HL-60 (cell line): Measurements from ENCODE around the gene TDRD1.

ENCODE experiments used
- DNase-seq, 2 experiments: peaks; one replicate each; pipeline ENCODE4 v3.0.0-alpha.2; 2010 to 2020; ENCODE audit warnings: low read depth in 1 of 2, low spot score in 1 of 2
- H3K27ac ChIP-seq: fragments of 250-450 bp; sonication (Bioruptor Pico); replicated peaks from 2 replicates; pipeline ENCODE4 v1.5.1; 2020; ENCODE audit warnings: mild to moderate bottlenecking, moderate library complexity
- H3K27me3 ChIP-seq: fragments of 250-450 bp; sonication (Bioruptor Pico); 2 replicates; pipeline ENCODE4 v1.5.1; 2021; ENCODE audit warnings: mild to moderate bottlenecking, moderate library complexity; ENCODE audit not compliant: insufficient read depth, poor library complexity, severe bottlenecking
- H3K4me3 ChIP-seq: replicated peaks from 2 replicates; pipeline ENCODE4 v1.5.1; 2011; ENCODE audit warnings: mild to moderate bottlenecking, control low read depth, low read length; ENCODE audit not compliant: insufficient read depth
- GABPA ChIP-seq: IDR thresholded peaks from 2 replicates; pipeline ENCODE4 v1.6.1; 2012; ENCODE audit warnings: low read depth
- POLR2AphosphoS5 ChIP-seq: IDR thresholded peaks from 2 replicates; pipeline ENCODE4 v1.6.1; 2012; ENCODE audit warnings: low read depth
- SPI1 ChIP-seq: IDR thresholded peaks from 2 replicates; pipeline ENCODE4 v1.6.1; 2012; ENCODE audit warnings: low read depth, mild to moderate bottlenecking, borderline replicate concordance
- TF ChIP-seq, protein P1 (sequence below): IDR thresholded peaks from one replicate; pipeline ENCODE4 v1.5.1; 2011; ENCODE audit warnings: low read length, control low read depth, inconsistent platforms; ENCODE audit not compliant: insufficient read depth
- TF ChIP-seq, protein P2 (sequence below): IDR thresholded peaks from 2 replicates; pipeline ENCODE4 v1.6.1; 2012; ENCODE audit warnings: low read depth; ENCODE audit not compliant: insufficient replicate concordance

TDRD1 gene

DNA sequence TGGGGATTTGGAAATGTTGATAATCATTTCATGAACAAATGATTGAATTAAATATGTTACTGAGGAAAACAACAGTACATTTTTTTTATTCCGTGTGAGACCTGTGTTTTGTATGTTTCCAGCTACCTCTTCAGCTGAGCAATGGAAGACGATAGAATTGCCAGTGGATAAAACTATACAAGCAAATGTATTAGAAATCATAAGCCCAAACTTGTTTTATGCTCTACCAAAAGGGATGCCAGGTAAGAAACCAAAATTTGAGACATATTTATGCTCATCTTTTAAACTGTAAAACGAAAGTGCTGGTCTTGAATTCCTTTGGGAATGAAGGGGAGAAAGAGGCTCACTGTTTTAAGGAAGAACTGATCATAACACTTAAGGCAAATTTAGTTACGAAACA, 42.1 kb downstream of the TDRD1 start:
- no peak overlapping the region for H3K27ac ChIP-seq
- TF ChIP-seq, protein P1, sequence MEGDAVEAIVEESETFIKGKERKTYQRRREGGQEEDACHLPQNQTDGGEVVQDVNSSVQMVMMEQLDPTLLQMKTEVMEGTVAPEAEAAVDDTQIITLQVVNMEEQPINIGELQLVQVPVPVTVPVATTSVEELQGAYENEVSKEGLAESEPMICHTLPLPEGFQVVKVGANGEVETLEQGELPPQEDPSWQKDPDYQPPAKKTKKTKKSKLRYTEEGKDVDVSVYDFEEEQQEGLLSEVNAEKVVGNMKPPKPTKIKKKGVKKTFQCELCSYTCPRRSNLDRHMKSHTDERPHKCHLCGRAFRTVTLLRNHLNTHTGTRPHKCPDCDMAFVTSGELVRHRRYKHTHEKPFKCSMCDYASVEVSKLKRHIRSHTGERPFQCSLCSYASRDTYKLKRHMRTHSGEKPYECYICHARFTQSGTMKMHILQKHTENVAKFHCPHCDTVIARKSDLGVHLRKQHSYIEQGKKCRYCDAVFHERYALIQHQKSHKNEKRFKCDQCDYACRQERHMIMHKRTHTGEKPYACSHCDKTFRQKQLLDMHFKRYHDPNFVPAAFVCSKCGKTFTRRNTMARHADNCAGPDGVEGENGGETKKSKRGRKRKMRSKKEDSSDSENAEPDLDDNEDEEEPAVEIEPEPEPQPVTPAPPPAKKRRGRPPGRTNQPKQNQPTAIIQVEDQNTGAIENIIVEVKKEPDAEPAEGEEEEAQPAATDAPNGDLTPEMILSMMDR, result no peak
- TF ChIP-seq GABPA (no peak), POLR2AphosphoS5 (no peak), SPI1 (no peak)
- TF ChIP-seq, protein P2, sequence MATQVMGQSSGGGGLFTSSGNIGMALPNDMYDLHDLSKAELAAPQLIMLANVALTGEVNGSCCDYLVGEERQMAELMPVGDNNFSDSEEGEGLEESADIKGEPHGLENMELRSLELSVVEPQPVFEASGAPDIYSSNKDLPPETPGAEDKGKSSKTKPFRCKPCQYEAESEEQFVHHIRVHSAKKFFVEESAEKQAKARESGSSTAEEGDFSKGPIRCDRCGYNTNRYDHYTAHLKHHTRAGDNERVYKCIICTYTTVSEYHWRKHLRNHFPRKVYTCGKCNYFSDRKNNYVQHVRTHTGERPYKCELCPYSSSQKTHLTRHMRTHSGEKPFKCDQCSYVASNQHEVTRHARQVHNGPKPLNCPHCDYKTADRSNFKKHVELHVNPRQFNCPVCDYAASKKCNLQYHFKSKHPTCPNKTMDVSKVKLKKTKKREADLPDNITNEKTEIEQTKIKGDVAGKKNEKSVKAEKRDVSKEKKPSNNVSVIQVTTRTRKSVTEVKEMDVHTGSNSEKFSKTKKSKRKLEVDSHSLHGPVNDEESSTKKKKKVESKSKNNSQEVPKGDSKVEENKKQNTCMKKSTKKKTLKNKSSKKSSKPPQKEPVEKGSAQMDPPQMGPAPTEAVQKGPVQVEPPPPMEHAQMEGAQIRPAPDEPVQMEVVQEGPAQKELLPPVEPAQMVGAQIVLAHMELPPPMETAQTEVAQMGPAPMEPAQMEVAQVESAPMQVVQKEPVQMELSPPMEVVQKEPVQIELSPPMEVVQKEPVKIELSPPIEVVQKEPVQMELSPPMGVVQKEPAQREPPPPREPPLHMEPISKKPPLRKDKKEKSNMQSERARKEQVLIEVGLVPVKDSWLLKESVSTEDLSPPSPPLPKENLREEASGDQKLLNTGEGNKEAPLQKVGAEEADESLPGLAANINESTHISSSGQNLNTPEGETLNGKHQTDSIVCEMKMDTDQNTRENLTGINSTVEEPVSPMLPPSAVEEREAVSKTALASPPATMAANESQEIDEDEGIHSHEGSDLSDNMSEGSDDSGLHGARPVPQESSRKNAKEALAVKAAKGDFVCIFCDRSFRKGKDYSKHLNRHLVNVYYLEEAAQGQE, result no peak

DNA sequence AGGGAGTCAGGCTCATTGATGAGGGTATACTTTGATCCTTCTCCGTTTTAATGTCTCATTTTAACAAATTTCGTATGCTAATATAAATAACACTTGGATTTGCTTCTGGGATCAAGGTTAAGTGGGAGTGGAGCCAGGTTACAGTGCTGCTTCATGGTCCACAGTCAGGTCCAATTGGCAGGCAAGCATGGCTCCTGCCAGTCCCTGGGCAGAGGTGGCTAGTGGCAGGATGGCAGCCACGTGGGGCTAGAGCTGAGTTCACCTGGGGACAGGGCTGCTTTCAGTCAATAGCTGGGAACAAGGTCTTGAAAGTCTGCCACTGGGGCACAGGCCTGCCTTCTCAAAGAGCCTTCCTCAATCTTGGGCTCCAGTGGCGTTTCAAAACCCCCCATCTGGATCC, 43.9 kb downstream of the TDRD1 start:
- H3K27me3 ChIP-seq, result peaks cover 6% of the 10 kb centered on the region
- DNase-seq, result no peak
- TF ChIP-seq SPI1 (no peak), GABPA (no peak), POLR2AphosphoS5 (no peak)
- TF ChIP-seq, protein P2, result no peak
- TF ChIP-seq, protein P1, result no peak
- no peak overlapping the region for H3K4me3 ChIP-seq
- H3K27ac ChIP-seq, result no peak overlapping the region

More for the DNA sequence above, 42.1 kb downstream of the TDRD1 start:
- no peak overlapping the region for H3K4me3 ChIP-seq
- no peak for DNase-seq
- peaks cover 7% of the 10 kb centered on the region for H3K27me3 ChIP-seq

DNA sequence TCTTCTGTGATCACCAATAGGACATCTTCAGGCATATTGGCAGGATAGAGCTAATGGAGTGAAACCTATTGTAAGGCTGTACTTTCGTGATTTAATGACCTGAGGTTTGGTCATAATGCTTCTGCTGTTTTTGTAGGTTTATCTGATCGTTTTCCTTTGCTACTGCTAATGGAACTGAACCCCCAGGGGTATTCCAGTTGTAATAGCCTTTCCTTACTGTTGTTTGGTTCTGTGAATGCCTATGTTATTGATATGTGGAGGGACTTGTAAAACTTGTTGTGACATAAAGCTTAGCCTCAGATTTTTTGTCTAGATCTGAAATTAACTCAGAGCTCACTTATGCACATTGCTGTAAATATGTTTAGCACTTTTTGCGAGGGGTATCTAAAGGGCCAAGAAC, 49.0 kb downstream of the TDRD1 start:
- TF ChIP-seq, protein P1, result no peak
- TF ChIP-seq SPI1, result no peak
- no peak for TF ChIP-seq GABPA
- TF ChIP-seq, protein P2, result no peak
- TF ChIP-seq POLR2AphosphoS5, result no peak
- Histone ChIP-seq H3K4me3 (no peak overlapping the region), H3K27me3 (no peaks in the 10 kb centered on the region), H3K27ac (no peak overlapping the region)
- no peak for DNase-seq
